H1 (cell line): ENCODE measurements around the gene ZNF225. TPM values are rescaled to one million over a fixed set of nuclear protein-coding genes. Genes with fewer than 3 reads are reported as not detected.

Experiments
- CTCF ChIA-PET: fragments of 300-600 bp; sonication (Branson Sonifier 250); formaldehyde crosslinking; loops from one replicate; lab custom pipeline; 2021; ENCODE audit not compliant: partially characterized antibody; lab: Charles Lee
- POLR2A ChIA-PET: fragments of 300-600 bp; sonication (Branson Sonifier 250); formaldehyde crosslinking; loops from one replicate; lab custom pipeline; 2021; ENCODE audit warnings: inconsistent platforms; ENCODE audit not compliant: partially characterized antibody; lab: Charles Lee
- DNase-seq, 2 experiments: peaks; one replicate each; pipeline versions ENCODE4 v3.0.0 to v3.0.0-alpha.2; 2010 to 2022; ENCODE audit warnings: low spot score in 2 of 2, low read depth in 1 of 2, mixed read lengths in 1 of 2
- FAIRE-seq: peaks from 2 replicates; lab custom pipeline; 2011; peaks lifted over from hg19 to GRCh38; lab: Jason Lieb, UNC
- H2AFZ ChIP-seq: 2 replicates; pipeline ENCODE4 v1.8.1; 2012; ENCODE audit warnings: low read length, inconsistent platforms
- H2AK5ac ChIP-seq: 2 replicates; pipeline ENCODE4 v1.6.1; 2013; ENCODE audit warnings: low read depth, low read length
- H2BK120ac ChIP-seq: replicated peaks from 2 replicates; pipeline ENCODE3; 2013; ENCODE audit warnings: low read depth, low read length, inconsistent platforms
- H2BK12ac ChIP-seq: 2 replicates; pipeline ENCODE4 v1.6.1; 2013; ENCODE audit warnings: low read depth, low read length
- H2BK15ac ChIP-seq: 2 replicates; pipeline ENCODE4 v1.6.1; 2013; ENCODE audit warnings: low read length
- H2BK20ac ChIP-seq: 2 replicates; pipeline ENCODE4 v1.6.1; 2013; ENCODE audit warnings: low read length
- H2BK5ac ChIP-seq: 2 replicates; pipeline ENCODE4 v1.6.1; 2013; ENCODE audit warnings: low read depth, low read length
- H3K14ac ChIP-seq: 2 replicates; pipeline ENCODE4 v1.6.1; 2013; ENCODE audit warnings: inconsistent platforms; ENCODE audit not compliant: insufficient read length
- H3K18ac ChIP-seq: 2 replicates; pipeline ENCODE4 v1.6.1; 2013; ENCODE audit warnings: low read length; ENCODE audit errors: extremely low read depth
- H3K23ac ChIP-seq: 2 replicates; pipeline ENCODE4 v1.6.1; 2013; ENCODE audit warnings: inconsistent platforms; ENCODE audit not compliant: insufficient read length
- H3K23me2 ChIP-seq: 2 replicates; pipeline ENCODE4 v1.6.1; 2013; ENCODE audit warnings: low read depth, low read length
- H3K27ac ChIP-seq: 2 replicates; pipeline ENCODE4 v1.6.1; 2011; ENCODE audit warnings: low read depth, low read length, inconsistent platforms
- H3K27me3 ChIP-seq, 4 experiments: replicated peaks in 1 of 4; 1 replicate in 1 of 4; 2 replicates in 3 of 4; pipeline versions ENCODE4 v1.6.1 to v1.8.1; 2011 to 2013; ENCODE audit warnings: low read length in 3 of 4, mild to moderate bottlenecking in 3 of 4, inconsistent platforms in 2 of 4, mixed read lengths in 2 of 4, moderate library complexity in 1 of 4; ENCODE audit not compliant: control insufficient read depth in 3 of 4, insufficient read depth in 3 of 4; ENCODE audit errors: extremely low read depth in 1 of 4
- H3K36me3 ChIP-seq, 4 experiments: 2 replicates each; pipeline versions ENCODE4 v1.6.1 to v1.8.1; 2011 to 2013; ENCODE audit warnings: mild to moderate bottlenecking in 4 of 4, low read length in 3 of 4, moderate library complexity in 2 of 4, control low read depth in 1 of 4, inconsistent platforms in 1 of 4; ENCODE audit not compliant: insufficient read depth in 4 of 4, control insufficient read depth in 2 of 4
- H3K4ac ChIP-seq: replicated peaks from 2 replicates; pipeline ENCODE3; 2013; ENCODE audit warnings: low read length, low read depth, mixed read lengths, inconsistent platforms; ENCODE audit not compliant: insufficient read length
- H3K4me1 ChIP-seq, 4 experiments: replicated peaks in 1 of 4; 1 replicate in 1 of 4; 2 replicates in 3 of 4; pipeline versions ENCODE4 v1.6.1 to v1.8.1; 2011 to 2013; ENCODE audit warnings: low read length in 3 of 4, inconsistent platforms in 2 of 4, mixed read lengths in 1 of 4; ENCODE audit not compliant: insufficient read depth in 4 of 4, control insufficient read depth in 3 of 4
- H3K4me2 ChIP-seq, 2 experiments: 2 replicates each; pipeline versions ENCODE4 v1.6.1 to v1.8.1; 2011 to 2013; ENCODE audit warnings: low read depth in 2 of 2, low read length in 2 of 2, control low read depth in 1 of 2, inconsistent platforms in 1 of 2, mild to moderate bottlenecking in 1 of 2; ENCODE audit not compliant: insufficient read depth in 1 of 2
- H3K4me3 ChIP-seq, 4 experiments: fragments of 200-600, 300-600 bp in 1 of 4; sonication (generic), shearing (Covaris generic), sonication (Bioruptor Twin) in 1 of 4; 2 replicates each; pipeline versions ENCODE4 v1.5.1 to v1.8.1; 2011 to 2016; ENCODE audit warnings: low read length in 4 of 4, low read depth in 3 of 4, control low read depth in 2 of 4, inconsistent platforms in 2 of 4, mild to moderate bottlenecking in 2 of 4, mixed read lengths in 1 of 4, moderate library complexity in 1 of 4; ENCODE audit not compliant: insufficient read depth in 2 of 4; ENCODE audit errors: extremely low read depth in 1 of 4
- H3K56ac ChIP-seq: replicated peaks from 2 replicates; pipeline ENCODE3; 2013; ENCODE audit warnings: low read depth, mild to moderate bottlenecking, mixed read lengths, low read length, inconsistent platforms; ENCODE audit not compliant: insufficient read length
- H3K79me1 ChIP-seq: 2 replicates; pipeline ENCODE4 v1.6.1; 2013; ENCODE audit warnings: low read depth, low read length, control low read depth
- H3K79me2 ChIP-seq, 2 experiments: 2 replicates each; pipeline versions ENCODE4 v1.6.1 to v1.8.1; 2012 to 2013; ENCODE audit warnings: low read length in 2 of 2, mild to moderate bottlenecking in 2 of 2, inconsistent platforms in 1 of 2; ENCODE audit not compliant: insufficient read depth in 2 of 2, control insufficient read depth in 1 of 2
- H3K9ac ChIP-seq, 4 experiments: replicated peaks in 1 of 4; 1 replicate in 1 of 4; 2 replicates in 3 of 4; pipeline versions ENCODE4 v1.6.1 to v1.8.1; 2011 to 2013; ENCODE audit warnings: low read depth in 3 of 4, low read length in 3 of 4, control low read depth in 2 of 4, mild to moderate bottlenecking in 2 of 4, moderate library complexity in 2 of 4, inconsistent platforms in 1 of 4; ENCODE audit errors: extremely low read depth in 1 of 4
- H3K9me3 ChIP-seq, 2 experiments: 2 replicates each; pipeline versions ENCODE4 v1.6.1 to v1.8.1; 2012 to 2013; ENCODE audit warnings: mild to moderate bottlenecking in 2 of 2, moderate library complexity in 2 of 2, control low read depth in 1 of 2, inconsistent platforms in 1 of 2, low read depth in 1 of 2, low read length in 1 of 2, mixed read lengths in 1 of 2; ENCODE audit not compliant: insufficient read depth in 2 of 2
- H4K20me1 ChIP-seq, 2 experiments: replicated peaks in 1 of 2; 2 replicates each; pipeline versions ENCODE3 to v1.8.1; 2011 to 2013; ENCODE audit warnings: inconsistent platforms in 2 of 2, low read length in 2 of 2, mild to moderate bottlenecking in 1 of 2; ENCODE audit not compliant: insufficient read depth in 2 of 2, control insufficient read depth in 1 of 2
- H4K5ac ChIP-seq: 2 replicates; pipeline ENCODE4 v1.6.1; 2013; ENCODE audit warnings: low read length, low read depth, mixed read lengths, inconsistent platforms; ENCODE audit not compliant: insufficient read length
- H4K8ac ChIP-seq: 2 replicates; pipeline ENCODE4 v1.8.0; 2013; ENCODE audit warnings: mild to moderate bottlenecking, moderate library complexity, low read length, inconsistent platforms; ENCODE audit not compliant: insufficient read depth; ENCODE audit errors: extremely low read depth
- H4K91ac ChIP-seq: replicated peaks from 2 replicates; pipeline ENCODE3; 2013; ENCODE audit warnings: low read length, mixed read lengths, inconsistent platforms; ENCODE audit not compliant: insufficient read length
- ATF2 ChIP-seq: IDR thresholded peaks from 2 replicates; pipeline ENCODE4 v1.6.1; 2012; ENCODE audit warnings: low read length, inconsistent platforms
- CBX8 ChIP-seq: fragments of 300-800, 300-1000 bp; sonication (generic); IDR thresholded peaks from 2 replicates; pipeline ENCODE4 v1.7.1; 2016; ENCODE audit warnings: low read depth, low read length, borderline replicate concordance
- E2F6 ChIP-seq: IDR thresholded peaks from 2 replicates; pipeline ENCODE4 v1.6.1; 2012; ENCODE audit warnings: inconsistent platforms
- GTF2F1 ChIP-seq: IDR thresholded peaks from 2 replicates; pipeline ENCODE4 v1.6.1; 2012; ENCODE audit warnings: low read depth, low read length, improper control_type of control experiment, borderline replicate concordance
- JUND ChIP-seq: IDR thresholded peaks from 2 replicates; pipeline ENCODE4 v1.6.1; 2011; ENCODE audit warnings: mild to moderate bottlenecking, improper control_type of control experiment, low read length
- KDM5A ChIP-seq: fragments of 200-600 bp; IDR thresholded peaks from 2 replicates; pipeline ENCODE4 v1.7.1; 2012; ENCODE audit warnings: mild to moderate bottlenecking, low read length, inconsistent platforms, mixed read lengths
- NANOG ChIP-seq: IDR thresholded peaks from 2 replicates; pipeline ENCODE4 v1.6.1; 2011; ENCODE audit warnings: low read length, low read depth, mild to moderate bottlenecking, inconsistent platforms; ENCODE audit not compliant: insufficient read depth, poor library complexity, severe bottlenecking
- RFX5 ChIP-seq: IDR thresholded peaks from 2 replicates; pipeline ENCODE4 v1.6.1; 2011; ENCODE audit warnings: low read depth, low read length, improper control_type of control experiment, borderline replicate concordance
- RNF2 ChIP-seq: fragments of 200-900, 300-1000 bp; sonication (generic); IDR thresholded peaks from 2 replicates; pipeline ENCODE4 v1.7.1; 2016; ENCODE audit warnings: borderline replicate concordance, low read depth, mild to moderate bottlenecking, antibody characterized with exemption, low read length; ENCODE audit not compliant: poor library complexity, severe bottlenecking; ENCODE audit errors: missing control alignments
- SP2 ChIP-seq: IDR thresholded peaks from 2 replicates; pipeline ENCODE4 v1.6.1; 2012; ENCODE audit warnings: mild to moderate bottlenecking, low read length, inconsistent platforms
- TBP ChIP-seq: IDR thresholded peaks from 2 replicates; pipeline ENCODE4 v1.6.1; 2011; ENCODE audit warnings: low read depth, low read length, improper control_type of control experiment
- TCF12 ChIP-seq: IDR thresholded peaks from 2 replicates; pipeline ENCODE4 v1.6.1; 2011; ENCODE audit warnings: low read depth, mild to moderate bottlenecking, low read length
- YY1 ChIP-seq: IDR thresholded peaks from 2 replicates; pipeline ENCODE4 v1.6.1; 2011; ENCODE audit warnings: low read depth, mild to moderate bottlenecking, low read length
- polyA plus RNA-seq, 7 experiments: library from polyadenylated mRNA; depleted of rRNA in 3 of 7; stranded (reverse) in 5 of 7; unstranded in 2 of 7; fragments of >200 nt in 5 of 7; fragments of 200-250 nt in 2 of 7; gene quantifications; 1 replicate in 5 of 7; 2 replicates in 1 of 7; 4 replicates in 1 of 7; pipeline versions ENCODE4 v1.2.1 to v1.2.3, GENCODE V29; 2011 to 2013; ENCODE audit warnings: missing spikeins in 2 of 7, mixed read lengths in 2 of 7
- total RNA-seq: library from RNA; stranded (reverse); fragmentation: NEBNext Ultra II Directional; extraction: Animal tissue kit (Norgen Biotek cat#: 25700); gene quantifications from 2 replicates; pipeline ENCODE4 v1.2.1, GENCODE V29; 2021

The ZNF225 gene
- total and polyA plus RNA-seq, 2 of the 8 experiments (the other 6 are each of a cell fraction or from before 2014, with no cell fraction given): 0.98 to 5.0 TPM

GRCh38 chr19:44109458-44109857, 3.7 kb upstream of the ZNF225 start:
- Histone ChIP-seq H2BK12ac (no peak overlapping the region), H3K36me3 (peaks cover 4 to 48% (median 23%) of the 10 kb centered on the region in 4 experiments; a peak in 7 of 8 replicates), H4K91ac (no peak overlapping the region), H3K18ac (no peak overlapping the region), H4K5ac (no peak overlapping the region), H3K79me2 (peaks cover 0 to 14% of the 10 kb centered on the region in 2 experiments; a peak in 2 of 4 replicates), H3K23ac (no peak overlapping the region), H3K4me2 (no peak overlapping the region), H3K27me3 (no peaks in the 10 kb centered on the region), H3K9ac (no peak overlapping the region), H3K4me3 (no peak overlapping the region), H2AK5ac (no peak overlapping the region), H2BK20ac (no peak overlapping the region), H3K4me1 (no peaks in the 10 kb centered on the region), H4K20me1 (no peaks in the 10 kb centered on the region), H2BK5ac (no peak overlapping the region), H4K8ac (no peak overlapping the region), H2AFZ (no peak overlapping the region), H2BK120ac (no peak overlapping the region), H3K27ac (no peak overlapping the region), H3K79me1 (no peaks in the 10 kb centered on the region; the same call in 1 of the 2 replicates), H2BK15ac (no peak overlapping the region), H3K14ac (no peak overlapping the region), H3K9me3 (peaks cover 38% of the 10 kb centered on the region in 2 experiments), H3K23me2 (peaks cover 4% of the 10 kb centered on the region; the same call in 1 of the 2 replicates), H3K56ac (no peak overlapping the region), H3K4ac (no peak overlapping the region)
- ChIA-PET POLR2A (no interaction called here), CTCF (no interaction called here)
- FAIRE-seq: no peak
- no peak for DNase-seq
- TF ChIP-seq NANOG (no peak), E2F6 (no peak), TCF12 (no peak), JUND (no peak), ATF2 (no peak), YY1 (no peak), SP2 (no peak), KDM5A (no peak), RFX5 (no peak), GTF2F1 (no peak), CBX8 (no peak), RNF2 (no peak), TBP (no peak)
